Thoracic aorta (tissue), 2 donors: Measurements from ENCODE around the gene KIF2B. TPM values are rescaled to one million over a fixed set of nuclear protein-coding genes. Genes with fewer than 3 reads are reported as not detected.
"Not testable (repeated sequence)": the region's sequence is repeated elsewhere in the genome, so short reads cannot be mapped to it uniquely, and the experiment has no call there.

Experiments
- ATAC-seq: fragments of 150-250 bp; one replicate; pipeline ENCODE4 v1.8.0; 2017; ENCODE audit warnings: low read depth; ENCODE audit not compliant: insufficient number of reproducible peaks, low FRiP score
- DNase-seq: peaks from one replicate; pipeline ENCODE4 v3.0.0-alpha.2; 2020; ENCODE audit warnings: low spot score
- H3K27ac ChIP-seq, 2 donors: fragments of 200-600 bp; sonication (generic); 1 replicate in 1 of 2; 2 replicates in 1 of 2; pipeline ENCODE4 v1.5.1; 2016; ENCODE audit warnings: mild to moderate bottlenecking in 2 of 2, moderate library complexity in 2 of 2
- H3K27me3 ChIP-seq: fragments of 200-600 bp; sonication (generic); replicated peaks from 2 replicates; pipeline ENCODE4 v1.6.0; 2016; ENCODE audit warnings: mild to moderate bottlenecking; ENCODE audit not compliant: insufficient read depth
- H3K36me3 ChIP-seq: fragments of 200-600 bp; sonication (generic); one replicate; pipeline ENCODE4 v1.5.1; 2016
- H3K4me1 ChIP-seq, 2 donors: fragments of 200-600 bp; sonication (generic); 1 replicate in 1 of 2; 2 replicates in 1 of 2; pipeline versions ENCODE4 v1.5.1 to v1.6.0; 2016; ENCODE audit warnings: low read depth in 2 of 2, mild to moderate bottlenecking in 1 of 2; ENCODE audit not compliant: control insufficient read depth in 1 of 2
- H3K4me3 ChIP-seq: fragments of 200-600 bp; sonication (generic); 2 replicates; pipeline ENCODE4 v1.5.1; 2016; ENCODE audit warnings: mild to moderate bottlenecking
- H3K9me3 ChIP-seq: fragments of 200-600 bp; sonication (generic); 2 replicates; pipeline ENCODE4 v1.5.1; 2016
- total RNA-seq, 2 donors: library from RNA; depleted of rRNA; stranded (reverse); fragments of >200 nt; gene quantifications; one replicate each; pipeline versions ENCODE4 v1.1.0 to v1.2.3, GENCODE V29; 2016
- TF ChIP-seq, protein P1 (sequence below): fragments of 200-600 bp; sonication (generic); IDR thresholded peaks from one replicate; pipeline ENCODE4 v1.5.1; 2019; ENCODE audit warnings: antibody characterized with exemption

Gene KIF2B
- total RNA-seq, 2 donors from 2014 or later, result not detected

GRCh38 chr17:53807286-53807685, 15.4 kb upstream of the KIF2B start:
- no peak for DNase-seq
- H3K36me3 ChIP-seq, result no peaks in the 10 kb centered on the region
- no peaks in the 10 kb centered on the region for H3K9me3 ChIP-seq
- TF ChIP-seq, protein P1, sequence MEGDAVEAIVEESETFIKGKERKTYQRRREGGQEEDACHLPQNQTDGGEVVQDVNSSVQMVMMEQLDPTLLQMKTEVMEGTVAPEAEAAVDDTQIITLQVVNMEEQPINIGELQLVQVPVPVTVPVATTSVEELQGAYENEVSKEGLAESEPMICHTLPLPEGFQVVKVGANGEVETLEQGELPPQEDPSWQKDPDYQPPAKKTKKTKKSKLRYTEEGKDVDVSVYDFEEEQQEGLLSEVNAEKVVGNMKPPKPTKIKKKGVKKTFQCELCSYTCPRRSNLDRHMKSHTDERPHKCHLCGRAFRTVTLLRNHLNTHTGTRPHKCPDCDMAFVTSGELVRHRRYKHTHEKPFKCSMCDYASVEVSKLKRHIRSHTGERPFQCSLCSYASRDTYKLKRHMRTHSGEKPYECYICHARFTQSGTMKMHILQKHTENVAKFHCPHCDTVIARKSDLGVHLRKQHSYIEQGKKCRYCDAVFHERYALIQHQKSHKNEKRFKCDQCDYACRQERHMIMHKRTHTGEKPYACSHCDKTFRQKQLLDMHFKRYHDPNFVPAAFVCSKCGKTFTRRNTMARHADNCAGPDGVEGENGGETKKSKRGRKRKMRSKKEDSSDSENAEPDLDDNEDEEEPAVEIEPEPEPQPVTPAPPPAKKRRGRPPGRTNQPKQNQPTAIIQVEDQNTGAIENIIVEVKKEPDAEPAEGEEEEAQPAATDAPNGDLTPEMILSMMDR, result no peak
- ATAC-seq, result no peak
- no peak overlapping the region for H3K4me3 ChIP-seq
- H3K4me1 ChIP-seq, result no peaks in the 10 kb centered on the region
- H3K27ac ChIP-seq, result no peak overlapping the region
- no peaks in the 10 kb centered on the region for H3K27me3 ChIP-seq

- H3K27ac ChIP-seq, result no peak overlapping the region
- no peak for ATAC-seq
Measured at GRCh38 chr17:53818271-53818670, 4.5 kb upstream of the KIF2B start.

GRCh38 chr17:53818929-53819328, 3.8 kb upstream of the KIF2B start:
- H3K9me3 ChIP-seq, result no peaks in the 10 kb centered on the region
- no peaks in the 10 kb centered on the region for H3K36me3 ChIP-seq
- TF ChIP-seq, protein P1, result no peak
- no peak overlapping the region for H3K4me3 ChIP-seq
- no peak overlapping the region for H3K27ac ChIP-seq
- H3K4me1 ChIP-seq, result no peaks in the 10 kb centered on the region
- no peaks in the 10 kb centered on the region for H3K27me3 ChIP-seq
- no peak for ATAC-seq
- DNase-seq, result no peak

More at GRCh38 chr17:53818271-53818670, 4.5 kb upstream of the KIF2B start:
- Histone ChIP-seq H3K36me3 (no peaks in the 10 kb centered on the region), H3K4me3 (no peak overlapping the region), H3K4me1 (no peaks in the 10 kb centered on the region), H3K27me3 (no peaks in the 10 kb centered on the region), H3K9me3 (no peaks in the 10 kb centered on the region)
- TF ChIP-seq, protein P1, result no peak
- DNase-seq, result no peak

GRCh38 chr17:53819956-53820355, 2.8 kb upstream of the KIF2B start:
- ATAC-seq (no peak), DNase-seq (no peak)
- Histone ChIP-seq H3K4me3 (no peak overlapping the region), H3K36me3 (no peaks in the 10 kb centered on the region), H3K27ac (no peak overlapping the region), H3K9me3 (no peaks in the 10 kb centered on the region), H3K4me1 (no peaks in the 10 kb centered on the region), H3K27me3 (no peaks in the 10 kb centered on the region)
- TF ChIP-seq, protein P1, result no peak

- no peak overlapping the region for H3K4me3 ChIP-seq
- no peaks in the 10 kb centered on the region for H3K4me1 ChIP-seq
- DNase-seq (no peak), ATAC-seq (no peak)
- no peak overlapping the region for H3K27ac ChIP-seq
- no peaks in the 10 kb centered on the region for H3K9me3 ChIP-seq
- H3K36me3 ChIP-seq, result no peaks in the 10 kb centered on the region
- TF ChIP-seq, protein P1, result no peak
- no peaks in the 10 kb centered on the region for H3K27me3 ChIP-seq
Measured at GRCh38 chr17:53823341-53824050, 769 bp downstream of the KIF2B start.

DNA sequence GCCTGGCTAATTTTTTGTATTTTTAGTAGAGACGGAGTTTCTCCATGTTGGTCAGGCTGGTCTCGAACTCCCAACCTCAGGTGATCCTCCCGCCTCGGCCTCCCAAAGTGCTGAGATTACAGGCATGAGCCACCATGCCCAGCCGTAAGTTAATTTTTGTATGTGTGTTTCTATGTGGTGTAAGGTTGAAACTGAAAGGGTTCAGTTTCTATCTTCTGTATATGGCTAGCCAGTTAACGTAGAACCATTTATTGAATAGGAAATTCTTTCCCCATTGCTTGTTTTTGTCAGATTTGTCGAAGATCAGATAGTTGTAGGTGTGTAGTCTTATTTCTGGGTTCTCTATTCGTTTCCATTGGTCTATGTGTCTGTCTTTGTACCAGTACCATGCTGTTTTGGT, 12.0 kb downstream of the KIF2B start:
- H3K36me3 ChIP-seq, H3K9me3 ChIP-seq, H3K27ac ChIP-seq, DNase-seq, H3K4me1 ChIP-seq, ATAC-seq, H3K27me3 ChIP-seq, H3K4me3 ChIP-seq: not testable (repeated sequence)
